AG04450 (cell line): ENCODE measurements around the gene ADGRG6. TPM values are rescaled to one million over a fixed set of nuclear protein-coding genes. Genes with fewer than 3 reads are reported as not detected.

ENCODE experiments used
- CTCF ChIA-PET: fragments of 300-600, 350-600 bp; formaldehyde crosslinking; extraction: SDS; loops from one replicate; lab custom pipeline; 2022; ENCODE audit warnings: antibody characterized with exemption, inconsistent platforms; lab: Charles Lee
- POLR2A ChIA-PET: fragments of 350-600 bp; formaldehyde crosslinking; extraction: SDS; loops from one replicate; lab custom pipeline; 2021; ENCODE audit warnings: antibody characterized with exemption, inconsistent platforms; lab: Yijun Ruan, JAX
- DNase-seq: peaks from one replicate; pipeline ENCODE4 v3.0.0-alpha.2; 2011; ENCODE audit warnings: low read depth, low spot score
- H3K27ac ChIP-seq: one replicate; pipeline ENCODE4 v1.5.1; 2012; ENCODE audit warnings: low read depth, low read length, control low read depth
- H3K27me3 ChIP-seq: one replicate; pipeline ENCODE4 v1.6.0; 2012; ENCODE audit warnings: low read length; ENCODE audit not compliant: control insufficient read depth, insufficient read depth
- H3K4me3 ChIP-seq: 2 replicates; pipeline ENCODE4 v1.5.1; 2011; ENCODE audit warnings: mild to moderate bottlenecking, low read depth, low read length, control low read depth
- H3K9me3 ChIP-seq: 2 replicates; pipeline ENCODE4 v1.5.1; 2012; ENCODE audit warnings: low read length; ENCODE audit not compliant: control insufficient read depth, insufficient read depth
- polyA plus RNA-seq: library from polyadenylated mRNA; depleted of rRNA; stranded (reverse); fragments of >200 nt; gene quantifications from 2 replicates; pipeline ENCODE4 v1.2.3, GENCODE V29; 2011
- TF ChIP-seq, protein P1 (sequence below): IDR thresholded peaks from 2 replicates; pipeline ENCODE4 v1.5.1; 2011; ENCODE audit warnings: low read depth, low read length, control low read depth, inconsistent platforms

ADGRG6 gene
- polyA plus RNA-seq, 1 experiment = 16.2 TPM

DNA sequence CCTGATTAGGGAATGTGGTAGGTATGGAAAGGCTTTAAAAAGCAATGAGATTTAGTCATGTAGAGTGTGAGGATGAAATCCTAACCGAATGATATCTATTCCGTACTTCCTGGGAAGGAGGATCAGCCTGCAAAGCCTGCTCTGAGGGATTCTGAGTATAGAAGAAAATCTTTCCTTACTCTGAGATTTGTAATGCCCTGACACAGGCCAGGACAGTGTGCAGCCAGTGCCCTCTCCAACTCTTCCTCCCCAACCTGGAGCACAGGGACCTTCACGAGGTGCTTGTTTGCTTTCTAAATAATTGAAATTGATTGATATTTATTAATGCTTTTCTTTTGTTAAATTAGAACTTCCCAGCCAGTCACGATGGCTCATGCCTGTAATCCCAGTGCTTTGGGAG lies 131.6 kb downstream of the ADGRG6 start:
- Histone ChIP-seq H3K9me3 (no peaks in the 10 kb centered on the region; the same call in 1 of the 2 replicates), H3K4me3 (no peak overlapping the region), H3K27me3 (no peaks in the 10 kb centered on the region), H3K27ac (no peak overlapping the region)
- CTCF ChIA-PET = no interaction called here
- POLR2A ChIA-PET = no interaction called here
- TF ChIP-seq, protein P1, sequence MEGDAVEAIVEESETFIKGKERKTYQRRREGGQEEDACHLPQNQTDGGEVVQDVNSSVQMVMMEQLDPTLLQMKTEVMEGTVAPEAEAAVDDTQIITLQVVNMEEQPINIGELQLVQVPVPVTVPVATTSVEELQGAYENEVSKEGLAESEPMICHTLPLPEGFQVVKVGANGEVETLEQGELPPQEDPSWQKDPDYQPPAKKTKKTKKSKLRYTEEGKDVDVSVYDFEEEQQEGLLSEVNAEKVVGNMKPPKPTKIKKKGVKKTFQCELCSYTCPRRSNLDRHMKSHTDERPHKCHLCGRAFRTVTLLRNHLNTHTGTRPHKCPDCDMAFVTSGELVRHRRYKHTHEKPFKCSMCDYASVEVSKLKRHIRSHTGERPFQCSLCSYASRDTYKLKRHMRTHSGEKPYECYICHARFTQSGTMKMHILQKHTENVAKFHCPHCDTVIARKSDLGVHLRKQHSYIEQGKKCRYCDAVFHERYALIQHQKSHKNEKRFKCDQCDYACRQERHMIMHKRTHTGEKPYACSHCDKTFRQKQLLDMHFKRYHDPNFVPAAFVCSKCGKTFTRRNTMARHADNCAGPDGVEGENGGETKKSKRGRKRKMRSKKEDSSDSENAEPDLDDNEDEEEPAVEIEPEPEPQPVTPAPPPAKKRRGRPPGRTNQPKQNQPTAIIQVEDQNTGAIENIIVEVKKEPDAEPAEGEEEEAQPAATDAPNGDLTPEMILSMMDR = no peak
- DNase-seq = no peak

DNA sequence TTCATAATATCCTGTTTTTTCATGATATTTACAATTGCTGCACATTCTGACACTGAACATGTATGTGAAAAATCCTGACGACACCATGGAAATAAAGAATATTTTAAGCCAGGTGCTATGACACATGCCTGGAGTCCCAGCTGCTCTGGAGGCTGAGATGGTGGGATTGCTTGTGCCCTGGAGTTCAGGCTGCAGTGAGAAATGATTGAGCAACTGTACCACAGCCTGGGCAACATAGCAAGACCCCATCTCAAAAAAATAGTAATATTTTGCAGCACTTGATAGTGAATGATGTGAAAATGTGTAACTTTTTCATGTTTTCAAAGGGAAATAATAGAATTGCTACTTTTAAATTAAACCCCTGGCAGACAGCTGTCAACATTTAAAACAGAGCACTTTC lies 137.1 kb downstream of the ADGRG6 start:
- no peak for DNase-seq
- no peak overlapping the region for H3K4me3 ChIP-seq
- H3K9me3 ChIP-seq = no peaks in the 10 kb centered on the region
- TF ChIP-seq, protein P1 = no peak
- POLR2A ChIA-PET = no interaction called here
- no peaks in the 10 kb centered on the region for H3K27me3 ChIP-seq
- no peak overlapping the region for H3K27ac ChIP-seq
- CTCF ChIA-PET = no interaction called here

DNA sequence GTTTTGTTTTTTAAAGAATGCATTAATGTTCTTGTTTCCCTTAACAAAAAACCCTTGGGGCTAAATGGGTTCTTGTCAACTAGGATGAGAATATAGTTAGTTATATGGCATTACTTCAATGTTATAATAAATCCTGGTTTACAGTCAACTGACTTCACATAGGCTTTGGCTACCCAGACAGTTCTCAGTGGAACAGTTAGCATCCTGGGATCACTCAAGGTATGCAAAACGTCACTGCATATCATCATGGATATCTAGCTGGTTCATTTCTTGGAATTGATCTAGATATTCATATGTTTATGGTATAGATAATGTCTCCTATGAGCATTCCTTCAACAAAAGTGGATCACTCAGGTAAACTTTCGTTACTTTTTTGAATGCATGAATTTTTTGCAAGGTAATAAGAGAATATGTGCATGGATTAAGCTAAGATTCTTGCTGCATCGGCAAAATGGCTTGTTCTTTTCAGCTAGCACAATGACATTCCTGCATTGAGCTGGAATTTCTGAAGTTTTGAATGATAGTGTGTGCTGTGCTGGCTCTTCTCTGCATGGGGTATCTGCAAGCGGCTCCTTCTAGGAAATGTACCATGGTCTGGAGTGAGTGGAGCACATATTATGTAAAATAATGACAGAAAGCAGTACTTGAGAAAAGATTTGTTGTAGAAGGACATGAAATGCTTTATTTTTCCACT lies 138.9 kb downstream of the ADGRG6 start:
- Histone ChIP-seq H3K27ac (no peak overlapping the region), H3K4me3 (no peak overlapping the region), H3K27me3 (no peaks in the 10 kb centered on the region), H3K9me3 (no peaks in the 10 kb centered on the region)
- CTCF ChIA-PET = no interaction called here
- TF ChIP-seq, protein P1 = no peak
- POLR2A ChIA-PET = no interaction called here
- no peak for DNase-seq

DNA sequence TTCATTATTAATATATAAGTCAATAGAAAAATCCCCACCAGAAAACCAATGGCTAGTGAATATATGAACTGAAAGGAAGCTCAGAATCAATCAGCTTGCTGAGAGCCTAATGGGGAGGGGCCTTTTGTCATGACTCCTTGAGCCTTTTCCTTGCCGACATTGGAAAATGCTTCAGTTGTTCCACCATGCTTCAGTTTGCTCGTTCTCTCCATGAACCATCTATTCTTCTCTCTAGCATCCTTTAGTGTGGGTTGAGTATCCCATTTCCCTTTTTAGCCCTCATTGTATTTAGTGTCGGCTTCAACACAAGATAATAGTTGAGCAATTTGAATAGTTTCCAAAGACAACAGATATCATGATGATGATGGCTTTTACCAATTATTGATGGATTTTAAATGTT lies 139.9 kb downstream of the ADGRG6 start:
- TF ChIP-seq, protein P1 = no peak
- Histone ChIP-seq H3K4me3 (no peak overlapping the region), H3K27me3 (no peaks in the 10 kb centered on the region), H3K27ac (no peak overlapping the region), H3K9me3 (no peaks in the 10 kb centered on the region)
- POLR2A ChIA-PET = no interaction called here
- CTCF ChIA-PET = no interaction called here
- DNase-seq = no peak

DNA sequence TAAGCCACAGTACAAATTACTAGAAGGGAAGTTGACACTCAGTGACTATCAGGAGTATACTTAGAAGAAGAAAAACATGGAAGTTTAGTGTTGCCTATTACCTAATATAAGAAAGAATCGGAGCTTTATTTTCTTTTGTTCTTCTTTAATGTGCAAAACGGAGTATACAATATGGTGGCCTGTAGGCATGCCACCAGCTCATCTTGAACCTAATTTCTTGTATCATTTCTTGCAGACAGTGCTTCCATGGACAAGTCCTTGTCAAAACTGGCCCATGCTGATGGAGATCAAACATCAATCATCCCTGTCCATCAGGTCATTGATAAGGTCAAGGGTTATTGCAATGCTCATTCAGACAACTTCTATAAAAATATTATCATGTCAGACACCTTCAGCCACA lies 141.3 kb downstream of the ADGRG6 start:
- ChIA-PET CTCF (interaction anchor here (0.5 to 1.1 kb wide), 2 partner anchors 18 to 133 kb away, joined by 3 read pairs; no protein-coding TSS in a partner anchor), POLR2A (no interaction called here)
- TF ChIP-seq, protein P1 = no peak
- Histone ChIP-seq H3K27ac (no peak overlapping the region), H3K4me3 (no peak overlapping the region), H3K27me3 (no peaks in the 10 kb centered on the region), H3K9me3 (no peaks in the 10 kb centered on the region)
- no peak for DNase-seq
